Neural crest cell (in vitro differentiated cells): ENCODE results near the gene CPOX. TPM values are rescaled to one million over a fixed set of nuclear protein-coding genes. Genes with fewer than 3 reads are reported as not detected.

Experiments
- DNase-seq: peaks from one replicate; pipeline ENCODE4 v3.0.0; 2021; ENCODE audit warnings: low read depth, mixed read lengths, low spot score
- H3K27ac Mint-ChIP-seq: one replicate; pipeline ENCODE4 v1.8.0; 2021; ENCODE audit warnings: mild to moderate bottlenecking, mixed read lengths; ENCODE audit not compliant: unreplicated experiment
- H3K27me3 Mint-ChIP-seq: 2 replicates; pipeline ENCODE4 v1.8.0; 2021; ENCODE audit warnings: low read depth, mild to moderate bottlenecking, mixed read lengths
- H3K36me3 Mint-ChIP-seq: 2 replicates; pipeline ENCODE4 v1.8.0; 2021; ENCODE audit warnings: low read depth, mild to moderate bottlenecking, mixed read lengths
- H3K4me1 Mint-ChIP-seq: 2 replicates; pipeline ENCODE4 v1.8.0; 2021; ENCODE audit warnings: mixed read lengths
- H3K4me3 Mint-ChIP-seq: one replicate; pipeline ENCODE4 v1.8.0; 2021; ENCODE audit warnings: mild to moderate bottlenecking, mixed read lengths
- H3K9me3 Mint-ChIP-seq: 2 replicates; pipeline ENCODE4 v1.8.0; 2021; ENCODE audit warnings: mixed read lengths
- total RNA-seq: library from RNA; stranded (reverse); gene quantifications from 2 replicates; pipeline ENCODE4 v1.2.1, GENCODE V29; 2021
- TF ChIP-seq, protein P1 (sequence below): fragments of 200-600 bp; sonication (generic); conservative IDR thresholded peaks from 2 replicates; pipeline ENCODE4 v1.5.0; 2021; ENCODE audit warnings: antibody characterized with exemption, mild to moderate bottlenecking

CPOX gene
- total RNA-seq, 1 donor from 2014 or later = 28.1 TPM

GRCh38 chr3:98583766-98584165 lies 9.6 kb downstream of the CPOX start:
- DNase-seq = no peak
- no peak overlapping the region for H3K27ac Mint-ChIP-seq
- TF ChIP-seq, protein P1, sequence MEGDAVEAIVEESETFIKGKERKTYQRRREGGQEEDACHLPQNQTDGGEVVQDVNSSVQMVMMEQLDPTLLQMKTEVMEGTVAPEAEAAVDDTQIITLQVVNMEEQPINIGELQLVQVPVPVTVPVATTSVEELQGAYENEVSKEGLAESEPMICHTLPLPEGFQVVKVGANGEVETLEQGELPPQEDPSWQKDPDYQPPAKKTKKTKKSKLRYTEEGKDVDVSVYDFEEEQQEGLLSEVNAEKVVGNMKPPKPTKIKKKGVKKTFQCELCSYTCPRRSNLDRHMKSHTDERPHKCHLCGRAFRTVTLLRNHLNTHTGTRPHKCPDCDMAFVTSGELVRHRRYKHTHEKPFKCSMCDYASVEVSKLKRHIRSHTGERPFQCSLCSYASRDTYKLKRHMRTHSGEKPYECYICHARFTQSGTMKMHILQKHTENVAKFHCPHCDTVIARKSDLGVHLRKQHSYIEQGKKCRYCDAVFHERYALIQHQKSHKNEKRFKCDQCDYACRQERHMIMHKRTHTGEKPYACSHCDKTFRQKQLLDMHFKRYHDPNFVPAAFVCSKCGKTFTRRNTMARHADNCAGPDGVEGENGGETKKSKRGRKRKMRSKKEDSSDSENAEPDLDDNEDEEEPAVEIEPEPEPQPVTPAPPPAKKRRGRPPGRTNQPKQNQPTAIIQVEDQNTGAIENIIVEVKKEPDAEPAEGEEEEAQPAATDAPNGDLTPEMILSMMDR = no peak
- H3K27me3 Mint-ChIP-seq = no peaks in the 10 kb centered on the region
- peaks cover 16% of the 10 kb centered on the region for H3K4me1 Mint-ChIP-seq
- H3K9me3 Mint-ChIP-seq = no peaks in the 10 kb centered on the region
- H3K4me3 Mint-ChIP-seq = no peak overlapping the region
- H3K36me3 Mint-ChIP-seq = peaks cover 19% of the 10 kb centered on the region

DNA sequence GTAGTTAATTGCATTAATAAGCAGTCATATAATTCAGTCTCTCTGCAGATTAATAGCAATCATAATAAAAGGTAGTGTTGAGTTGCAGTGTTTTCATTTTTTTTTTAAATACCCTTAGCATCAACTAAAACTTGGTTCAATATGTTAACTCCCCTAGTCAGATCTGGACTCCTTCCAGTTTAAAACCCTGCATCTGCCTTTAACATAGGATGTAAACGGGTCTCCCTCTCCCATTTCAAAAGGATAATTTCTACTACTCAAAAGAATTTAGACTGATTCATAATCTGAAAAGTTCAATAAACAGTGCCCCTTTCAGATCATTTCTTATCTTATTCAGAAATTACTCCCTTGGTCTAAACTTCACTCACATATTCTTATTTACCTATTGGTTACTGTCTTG lies 11.4 kb downstream of the CPOX start:
- peaks cover 15% of the 10 kb centered on the region for H3K36me3 Mint-ChIP-seq
- H3K27ac Mint-ChIP-seq = no peak overlapping the region
- TF ChIP-seq, protein P1 = no peak
- DNase-seq = no peak
- no peaks in the 10 kb centered on the region for H3K27me3 Mint-ChIP-seq
- no peaks in the 10 kb centered on the region for H3K9me3 Mint-ChIP-seq
- H3K4me3 Mint-ChIP-seq = no peak overlapping the region
- H3K4me1 Mint-ChIP-seq = peaks cover 16% of the 10 kb centered on the region

DNA sequence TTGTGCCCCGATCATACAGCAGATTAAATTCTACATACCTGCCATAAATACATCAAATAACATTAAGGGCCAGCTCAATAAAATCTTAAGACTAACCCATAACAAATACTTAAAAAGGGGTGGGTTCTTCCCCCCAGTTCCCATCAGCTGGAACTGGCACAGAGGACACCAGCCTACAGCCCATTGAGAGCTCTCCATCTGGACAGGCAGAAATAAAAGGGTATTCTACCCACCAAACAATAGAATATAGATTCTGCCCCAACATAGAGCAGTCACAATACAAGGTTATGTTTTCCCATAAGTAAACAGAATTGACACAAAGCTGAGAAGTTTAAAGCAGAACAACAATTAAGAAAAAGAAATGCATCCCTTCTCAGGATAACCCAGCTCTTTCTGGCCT lies 11.9 kb downstream of the CPOX start:
- TF ChIP-seq, protein P1 = no peak
- peaks cover 16% of the 10 kb centered on the region for H3K4me1 Mint-ChIP-seq
- no peak for DNase-seq
- peaks cover 20% of the 10 kb centered on the region for H3K36me3 Mint-ChIP-seq
- no peaks in the 10 kb centered on the region for H3K9me3 Mint-ChIP-seq
- H3K27me3 Mint-ChIP-seq = no peaks in the 10 kb centered on the region
- H3K4me3 Mint-ChIP-seq = no peak overlapping the region
- no peak overlapping the region for H3K27ac Mint-ChIP-seq

GRCh38 chr3:98580401-98581386 lies 12.7 kb downstream of the CPOX start:
- no peak overlapping the region for H3K27ac Mint-ChIP-seq
- TF ChIP-seq, protein P1 = no peak
- no peak for DNase-seq
- peaks cover 16% of the 10 kb centered on the region for H3K4me1 Mint-ChIP-seq
- no peaks in the 10 kb centered on the region for H3K9me3 Mint-ChIP-seq
- peaks cover 24% of the 10 kb centered on the region for H3K36me3 Mint-ChIP-seq
- no peak overlapping the region for H3K4me3 Mint-ChIP-seq
- H3K27me3 Mint-ChIP-seq = no peaks in the 10 kb centered on the region

DNA sequence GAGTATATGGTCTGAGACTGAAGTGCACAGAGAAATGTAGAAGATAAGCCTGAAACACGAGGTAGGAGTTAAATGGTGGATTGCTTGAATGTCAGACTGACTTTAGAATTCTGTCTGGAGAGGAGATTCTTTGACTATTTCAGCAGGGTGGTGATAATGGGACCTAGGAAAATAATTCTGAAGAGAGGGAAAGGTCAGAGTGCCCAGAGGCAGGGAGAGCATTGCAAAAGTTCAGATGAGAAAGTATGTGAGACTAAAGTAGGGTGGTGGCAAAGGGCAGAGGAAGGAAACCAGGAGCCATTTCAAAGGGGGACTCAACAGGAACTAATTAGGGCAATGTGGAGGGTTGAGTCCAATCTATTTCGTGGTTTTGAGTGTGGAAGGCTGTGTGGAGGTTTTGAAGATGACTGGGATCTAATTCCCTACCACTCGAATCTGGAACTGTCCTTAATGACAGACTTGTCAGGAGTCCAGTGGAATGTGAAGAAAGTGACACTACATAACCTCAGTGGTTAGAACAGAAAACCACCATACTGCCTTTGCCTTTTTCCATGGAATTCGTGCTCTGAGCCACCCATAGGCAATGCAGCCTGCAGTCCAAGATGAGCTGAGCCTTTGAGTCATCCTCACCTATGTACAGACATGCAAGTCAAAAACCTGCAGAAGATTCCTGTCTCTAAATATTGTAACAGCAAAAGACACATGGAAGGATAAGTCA lies 16.1 kb downstream of the CPOX start:
- H3K9me3 Mint-ChIP-seq = no peaks in the 10 kb centered on the region
- H3K27me3 Mint-ChIP-seq = no peaks in the 10 kb centered on the region
- H3K27ac Mint-ChIP-seq = no peak overlapping the region
- DNase-seq = no peak
- peaks cover 8% of the 10 kb centered on the region for H3K4me1 Mint-ChIP-seq
- TF ChIP-seq, protein P1 = no peak
- H3K36me3 Mint-ChIP-seq = peaks cover 14% of the 10 kb centered on the region
- no peak overlapping the region for H3K4me3 Mint-ChIP-seq
